Brain microvascular endothelial cell (primary cell): ENCODE measurements around the gene COX14.
A peak's percentile ranks its signal among the peaks of the same experiment; 100 is the strongest.

Experiments used
- DNase-seq: peaks from one replicate; pipeline ENCODE4 v3.0.0-alpha.2; 2020
- H3K27ac ChIP-seq: fragments of 250-450 bp; sonication (Bioruptor Pico); 2 replicates; pipeline ENCODE4 v1.5.1; 2020; ENCODE audit warnings: mild to moderate bottlenecking, moderate library complexity
- H3K27me3 ChIP-seq: fragments of 250-450 bp; sonication (Bioruptor Pico); replicated peaks from 2 replicates; pipeline ENCODE4 v1.5.1; 2020; ENCODE audit warnings: mild to moderate bottlenecking
- H3K36me3 ChIP-seq: fragments of 250-450 bp; sonication (Bioruptor Pico); replicated peaks from 2 replicates; pipeline ENCODE4 v1.5.1; 2020; ENCODE audit warnings: mild to moderate bottlenecking
- H3K4me3 ChIP-seq: 2 replicates; pipeline ENCODE4 v1.5.1; 2011; ENCODE audit warnings: low read depth, mild to moderate bottlenecking, control low read depth, low read length, moderate library complexity
- CTCF ChIP-seq: IDR thresholded peaks from 2 replicates; pipeline ENCODE4 v1.5.1; 2011; ENCODE audit warnings: low read depth, mild to moderate bottlenecking, moderate library complexity, low read length, control low read depth, inconsistent platforms; ENCODE audit errors: missing control alignments
- in situ Hi-C: cut with HindIII; loops from 2 replicates; pipeline ENCODE4 v1.10.0; 2017; ENCODE audit warnings: low sequenced_read_pairs, low pct_ligation_motif_present

The COX14 gene

GRCh38 chr12:50167049-50167828 lies 55.2 kb downstream of the COX14 start, which contains the start of gene CERS5:
TSS of gene CERS5 (minus strand) at chr12:50167369. CDS start at chr12:50167297, 72 bp downstream.
- Histone ChIP-seq H3K4me3 (peak within 1 kb of the TSS; percentile 83), H3K27ac (peak within 1 kb of the TSS; percentile 92), H3K27me3 (no peaks in the 10 kb centered on the region), H3K36me3 (no peaks in the 10 kb centered on the region)
- peak; percentile 98 for DNase-seq
- no peak for TF ChIP-seq CTCF
- in situ Hi-C loops: no loop called here
